ENCODE measurements around the gene EPB41L3.

The EPB41L3 gene

GRCh38 chr18:5369513-5369912 is 174.3 kb downstream of the EPB41L3 start:
- H3K4me3 ChIP-seq (replicated peaks; ENCODE audit: low read depth, low read length): no peak overlapping the region
- DNase-seq (ENCODE audit: low read depth): no peak
- TF ChIP-seq CTCF (IDR thresholded peaks at IDR 0.05; ENCODE audit: low read length, missing control alignments): no peak

GRCh38 chr18:5365443-5365842 is 178.4 kb downstream of the EPB41L3 start:
- DNase-seq (ENCODE audit: low read depth): no peak
- TF ChIP-seq CTCF (IDR thresholded peaks at IDR 0.05; ENCODE audit: low read length, missing control alignments): no peak
- H3K4me3 ChIP-seq (replicated peaks; ENCODE audit: low read depth, low read length): no peak overlapping the region

GRCh38 chr18:5350636-5351035 is 193.2 kb downstream of the EPB41L3 start:
- no peak for DNase-seq (ENCODE audit: low read depth)
- no peak for TF ChIP-seq CTCF (IDR thresholded peaks at IDR 0.05; ENCODE audit: low read length, missing control alignments)
- H3K4me3 ChIP-seq (replicated peaks; ENCODE audit: low read depth, low read length): no peak overlapping the region
